Esophagus muscularis mucosa (tissue), 4 donors: Measurements from ENCODE around the gene DGKD. TPM values are rescaled to one million over a fixed set of nuclear protein-coding genes. Genes with fewer than 3 reads are reported as not detected.
"Not testable (repeated sequence)": the region's sequence is repeated elsewhere in the genome, so short reads cannot be mapped to it uniquely, and the experiment has no call there.

Experiments
- DNase-seq: peaks from one replicate; pipeline ENCODE4 v3.0.0-alpha.2; 2017; ENCODE audit errors: extremely low spot score
- H3K27ac ChIP-seq, 4 donors: fragments of 200-600 bp; sonication (generic); replicated peaks in 1 of 4; 1 replicate in 3 of 4; 2 replicates in 1 of 4; pipeline ENCODE4 v1.5.1; 2016 to 2019; ENCODE audit warnings: mild to moderate bottlenecking in 1 of 4
- H3K27me3 ChIP-seq, 4 donors: fragments of 200-600 bp; sonication (generic); one replicate each; pipeline versions ENCODE4 v1.5.1 to v1.6.0; 2016 to 2019
- H3K36me3 ChIP-seq, 4 donors: fragments of 200-600 bp; sonication (generic); one replicate each; pipeline ENCODE4 v1.5.1; 2016 to 2019
- H3K4me1 ChIP-seq, 4 donors: fragments of 200-600 bp; sonication (generic); one replicate each; pipeline ENCODE4 v1.5.1; 2016 to 2019
- H3K4me3 ChIP-seq, 4 donors: fragments of 200-600 bp; sonication (generic); 1 replicate in 2 of 4; 2 replicates in 2 of 4; pipeline ENCODE4 v1.5.1; 2016 to 2019; ENCODE audit warnings: mild to moderate bottlenecking in 4 of 4, moderate library complexity in 1 of 4
- H3K9me3 ChIP-seq, 4 donors: fragments of 200-600 bp; sonication (generic); 1 replicate in 3 of 4; 2 replicates in 1 of 4; pipeline ENCODE4 v1.5.1; 2016 to 2019
- EP300 ChIP-seq: sonication (generic); formaldehyde crosslinking; IDR thresholded peaks from one replicate; pipeline ENCODE4 v1.6.1; 2017; ENCODE audit warnings: antibody characterized with exemption
- POLR2A ChIP-seq: fragments of 450-650 bp; IDR thresholded peaks from one replicate; pipeline ENCODE4 v1.6.1; 2017; ENCODE audit warnings: antibody characterized with exemption, moderate library complexity, mild to moderate bottlenecking, low read depth
- POLR2AphosphoS5 ChIP-seq, 2 donors: sonication (generic); formaldehyde crosslinking; IDR thresholded peaks; one replicate each; pipeline ENCODE4 v1.6.1; 2017; ENCODE audit warnings: antibody characterized with exemption in 2 of 2
- WGBS: methylation state at CpG from one replicate; pipeline ENCODE4 v1.1.5; 2018; 5-methylcytosine and 5-hydroxymethylcytosine counted together
- intact Hi-C: fragments of 100-400 bp; cut with DNase I; formaldehyde crosslinking; loops from one replicate; pipeline ENCODE4 v1.15.1; 2023
- total RNA-seq, 4 donors: library from RNA; depleted of rRNA; stranded (reverse); fragments of >200 nt; gene quantifications; one replicate each; pipeline versions ENCODE4 v1.1.0 to v1.2.1, GENCODE V29; 2016
- TF ChIP-seq, protein P1 (sequence below), 3 experiments: fragments of 200-600 bp in 2 of 3; fragments of 450-650 bp in 1 of 3; sonication (generic) in 2 of 3; IDR thresholded peaks; one replicate each; pipeline ENCODE4 v1.5.1; 2017 to 2019; ENCODE audit warnings: antibody characterized with exemption in 3 of 3, mild to moderate bottlenecking in 2 of 3, moderate library complexity in 1 of 3

The DGKD gene
- total RNA-seq, 4 donors from 2014 or later = 11.6 to 16.1 (median 13.3) TPM

DNA sequence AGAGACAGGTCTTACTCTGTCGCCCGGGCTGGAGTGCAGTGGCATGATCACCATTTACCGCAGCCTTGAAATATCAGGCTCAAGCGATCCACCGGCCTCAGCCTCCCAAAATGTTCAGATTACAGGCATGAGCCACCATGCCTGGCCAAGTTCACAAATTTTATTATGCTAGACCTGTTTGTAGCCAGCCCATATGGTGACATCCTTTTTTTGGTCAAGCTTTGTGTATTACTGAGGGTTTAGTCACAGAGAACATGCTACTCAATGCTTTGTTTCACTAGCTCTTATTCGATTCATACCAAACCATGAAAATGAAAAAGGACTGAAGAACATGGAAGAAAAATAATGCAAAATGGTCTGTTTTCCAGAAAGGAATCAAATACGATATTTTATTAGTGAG is 41.4 kb downstream of the DGKD start:
- no peaks in the 10 kb centered on the region for H3K27me3 ChIP-seq
- H3K4me3 ChIP-seq = no peak overlapping the region
- WGBS = 98% methylated on average over 7 of the region's 7 CpGs
- H3K27ac ChIP-seq = no peak overlapping the region
- peaks cover 0 to 26% (median 6%) of the 10 kb centered on the region in 4 donors for H3K36me3 ChIP-seq
- no peaks in the 10 kb centered on the region for H3K9me3 ChIP-seq
- DNase-seq = no peak
- intact Hi-C loops = no loop called here
- peaks cover 0 to 3% (median 0%) of the 10 kb centered on the region in 4 donors for H3K4me1 ChIP-seq
- TF ChIP-seq EP300 (no peak), POLR2AphosphoS5 (IDR thresholded peaks at IDR 0.05) (no peak), POLR2A (no peak)
- TF ChIP-seq, protein P1, sequence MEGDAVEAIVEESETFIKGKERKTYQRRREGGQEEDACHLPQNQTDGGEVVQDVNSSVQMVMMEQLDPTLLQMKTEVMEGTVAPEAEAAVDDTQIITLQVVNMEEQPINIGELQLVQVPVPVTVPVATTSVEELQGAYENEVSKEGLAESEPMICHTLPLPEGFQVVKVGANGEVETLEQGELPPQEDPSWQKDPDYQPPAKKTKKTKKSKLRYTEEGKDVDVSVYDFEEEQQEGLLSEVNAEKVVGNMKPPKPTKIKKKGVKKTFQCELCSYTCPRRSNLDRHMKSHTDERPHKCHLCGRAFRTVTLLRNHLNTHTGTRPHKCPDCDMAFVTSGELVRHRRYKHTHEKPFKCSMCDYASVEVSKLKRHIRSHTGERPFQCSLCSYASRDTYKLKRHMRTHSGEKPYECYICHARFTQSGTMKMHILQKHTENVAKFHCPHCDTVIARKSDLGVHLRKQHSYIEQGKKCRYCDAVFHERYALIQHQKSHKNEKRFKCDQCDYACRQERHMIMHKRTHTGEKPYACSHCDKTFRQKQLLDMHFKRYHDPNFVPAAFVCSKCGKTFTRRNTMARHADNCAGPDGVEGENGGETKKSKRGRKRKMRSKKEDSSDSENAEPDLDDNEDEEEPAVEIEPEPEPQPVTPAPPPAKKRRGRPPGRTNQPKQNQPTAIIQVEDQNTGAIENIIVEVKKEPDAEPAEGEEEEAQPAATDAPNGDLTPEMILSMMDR (IDR thresholded peaks at IDR 0.05) = no peak

- H3K4me3 ChIP-seq, H3K27me3 ChIP-seq, H3K27ac ChIP-seq, H3K4me1 ChIP-seq, H3K9me3 ChIP-seq, DNase-seq, intact Hi-C loops: not testable (repeated sequence)
- 91% methylated on average over 8 of the region's 12 CpGs for WGBS
- peaks cover 0 to 23% (median 4%) of the 10 kb centered on the region in 4 donors for H3K36me3 ChIP-seq
Measured at GRCh38 chr2:233396726-233397665, 42.7 kb downstream of the DGKD start.

DNA sequence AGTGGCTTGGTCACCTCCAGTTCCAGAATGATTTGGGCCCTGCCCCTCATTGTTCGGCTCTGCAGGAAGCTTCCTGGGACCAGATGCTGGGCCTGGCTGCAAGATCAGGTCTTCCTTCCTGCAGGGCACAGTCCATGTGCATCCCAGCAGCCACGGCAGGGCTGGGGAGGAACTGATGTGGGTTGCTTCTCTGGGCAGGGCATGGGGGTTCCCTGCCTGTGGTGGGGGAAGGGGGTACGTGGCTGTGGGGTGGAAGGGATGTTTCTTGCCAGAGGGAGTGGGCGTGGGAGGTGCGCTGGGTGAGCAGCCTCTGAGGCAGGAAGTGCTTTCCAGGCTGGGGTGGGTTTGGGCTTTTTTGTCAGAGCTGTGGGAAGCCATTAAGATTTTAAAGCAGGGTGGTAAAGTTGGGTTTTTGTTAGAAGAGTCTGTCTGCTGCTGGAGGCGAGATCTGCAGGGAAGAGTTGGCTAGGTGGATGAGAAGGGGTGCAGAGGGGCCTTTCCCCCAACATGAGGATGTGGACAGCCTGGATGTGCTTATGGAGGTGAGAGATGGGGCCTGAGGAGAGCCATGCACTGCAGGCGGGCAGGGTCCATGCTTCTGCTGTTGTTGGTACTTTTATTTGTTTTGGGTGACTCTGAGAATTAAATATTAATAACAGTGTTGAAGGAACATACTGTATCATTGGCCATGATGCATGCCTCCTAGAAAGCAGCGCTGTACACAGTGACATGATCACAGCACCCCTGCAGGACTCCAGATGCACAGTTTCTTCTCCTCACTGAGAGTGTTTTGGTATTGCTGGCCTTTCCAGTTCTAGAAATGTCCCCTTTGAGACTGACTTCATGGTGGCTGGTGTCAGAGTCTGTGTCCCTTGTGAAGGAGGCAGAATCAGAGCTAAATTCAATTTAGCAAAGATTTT is 45.3 kb downstream of the DGKD start:
- no peak overlapping the region for H3K27ac ChIP-seq
- TF ChIP-seq EP300 (no peak), POLR2AphosphoS5 (IDR thresholded peaks at IDR 0.05) (no peak), POLR2A (no peak)
- TF ChIP-seq, protein P1 (IDR thresholded peaks at IDR 0.05) = no peak
- no peak overlapping the region for H3K4me3 ChIP-seq
- H3K27me3 ChIP-seq = no peaks in the 10 kb centered on the region
- peaks cover 0 to 24% (median 4%) of the 10 kb centered on the region in 4 donors for H3K36me3 ChIP-seq
- no peak for DNase-seq
- peaks cover 0 to 3% (median 0%) of the 10 kb centered on the region in 4 donors for H3K4me1 ChIP-seq
- H3K9me3 ChIP-seq = no peaks in the 10 kb centered on the region
- 75% methylated on average over 7 of the region's 8 CpGs for WGBS
- intact Hi-C loops = no loop called here

GRCh38 chr2:233400341-233400740 is 46.0 kb downstream of the DGKD start:
- Histone ChIP-seq H3K9me3 (no peaks in the 10 kb centered on the region), H3K27me3 (no peaks in the 10 kb centered on the region), H3K4me3 (no peak overlapping the region), H3K36me3 (peaks cover 0 to 26% (median 4%) of the 10 kb centered on the region in 4 donors), H3K4me1 (peaks cover 0 to 3% (median 0%) of the 10 kb centered on the region in 4 donors), H3K27ac (no peak overlapping the region)
- intact Hi-C loops = no loop called here
- 68% methylated on average over 5 of the region's 6 CpGs for WGBS
- TF ChIP-seq EP300 (no peak), POLR2AphosphoS5 (IDR thresholded peaks at IDR 0.05) (no peak), POLR2A (no peak)
- TF ChIP-seq, protein P1 (IDR thresholded peaks at IDR 0.05) = no peak
- no peak for DNase-seq

DNA sequence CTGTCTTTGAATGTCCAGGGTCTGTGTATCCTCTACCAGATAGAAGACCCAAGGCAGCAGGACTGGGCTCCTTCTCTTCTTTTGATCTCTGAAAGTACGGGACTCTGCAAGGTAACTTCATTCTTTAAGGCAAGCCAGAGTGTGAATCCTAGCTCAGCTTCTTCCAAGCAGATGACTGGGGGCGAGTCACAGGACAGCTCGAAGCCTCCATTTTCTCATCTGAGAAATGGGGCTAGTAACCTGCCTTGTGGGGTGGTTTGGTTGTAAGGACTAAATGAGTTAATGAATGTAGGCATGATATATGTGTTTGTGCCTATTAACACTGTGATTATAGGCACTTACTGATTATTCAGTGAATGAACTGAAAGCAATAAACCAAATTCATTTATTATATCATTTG is 46.7 kb downstream of the DGKD start:
- Histone ChIP-seq H3K36me3 (peaks cover 0 to 26% (median 4%) of the 10 kb centered on the region in 4 donors), H3K27ac (no peak overlapping the region), H3K4me1 (peaks cover 0 to 3% (median 0%) of the 10 kb centered on the region in 4 donors), H3K9me3 (no peaks in the 10 kb centered on the region), H3K27me3 (no peaks in the 10 kb centered on the region), H3K4me3 (no peak overlapping the region)
- no peak for DNase-seq
- 96% methylated on average over 3 of the region's 3 CpGs for WGBS
- intact Hi-C loops = no loop called here
- no peak for TF ChIP-seq POLR2A
- no peak for TF ChIP-seq POLR2AphosphoS5 (IDR thresholded peaks at IDR 0.05)
- TF ChIP-seq, protein P1 (IDR thresholded peaks at IDR 0.05) = no peak
- no peak for TF ChIP-seq EP300
